Natural killer cell (primary cell): ENCODE data around the gene XIAP. TPM values are rescaled to one million over a fixed set of nuclear protein-coding genes. Genes with fewer than 3 reads are reported as not detected.

Source experiments
- ATAC-seq, 3 donors: fragments of 150-1000 bp in 2 of 3; fragments of 200-7000 bp in 1 of 3; cut with Tn5 transposase; 1 replicate in 1 of 3; 2 replicates in 2 of 3; pipeline ENCODE4 v1.10.0; 2021; ENCODE audit warnings: mild to moderate bottlenecking in 2 of 3, moderate library complexity in 2 of 3
- DNase-seq, 2 donors: peaks; one replicate each; pipeline versions ENCODE4 v3.0.0 to v3.0.0-alpha.2; 2013 to 2021; ENCODE audit warnings: mixed read lengths in 1 of 2
- H3K27ac ChIP-seq: one replicate; pipeline ENCODE4 v1.5.1; 2013; ENCODE audit warnings: mild to moderate bottlenecking, low read length
- H3K27me3 ChIP-seq: one replicate; pipeline ENCODE4 v1.6.1; 2013; ENCODE audit warnings: low read length; ENCODE audit not compliant: control insufficient read depth, insufficient read depth
- H3K36me3 ChIP-seq: one replicate; pipeline ENCODE4 v1.6.1; 2013; ENCODE audit warnings: low read length; ENCODE audit not compliant: control insufficient read depth, insufficient read depth
- H3K4me1 ChIP-seq: one replicate; pipeline ENCODE4 v1.6.1; 2013; ENCODE audit warnings: low read length; ENCODE audit not compliant: control insufficient read depth, insufficient read depth
- H3K4me3 ChIP-seq: one replicate; pipeline ENCODE4 v1.5.1; 2013; ENCODE audit warnings: low read length
- H3K9me3 ChIP-seq: one replicate; pipeline ENCODE4 v1.6.1; 2013; ENCODE audit warnings: low read length; ENCODE audit not compliant: control insufficient read depth, insufficient read depth
- H3K27ac Mint-ChIP-seq, 2 donors: one replicate each; pipeline ENCODE4 v1.8.0; 2022; ENCODE audit warnings: mild to moderate bottlenecking in 2 of 2, mixed read lengths in 2 of 2, moderate library complexity in 1 of 2
- H3K27me3 Mint-ChIP-seq, 2 donors: one replicate each; pipeline ENCODE4 v1.8.0; 2022; ENCODE audit warnings: low read depth in 2 of 2, mixed read lengths in 2 of 2
- H3K36me3 Mint-ChIP-seq: one replicate; pipeline ENCODE4 v1.8.0; 2022; ENCODE audit warnings: mixed read lengths
- H3K4me1 Mint-ChIP-seq, 2 donors: one replicate each; pipeline ENCODE4 v1.8.0; 2022; ENCODE audit warnings: mixed read lengths in 2 of 2
- H3K4me3 Mint-ChIP-seq: one replicate; pipeline ENCODE4 v1.8.0; 2022; ENCODE audit warnings: mild to moderate bottlenecking, moderate library complexity, mixed read lengths
- H3K9me3 Mint-ChIP-seq, 2 donors: one replicate each; pipeline ENCODE4 v1.8.0; 2022; ENCODE audit warnings: mixed read lengths in 2 of 2
- CTCF ChIP-seq: fragments of 200-600 bp; IDR thresholded peaks from one replicate; pipeline ENCODE4 v1.8.0; 2022; ENCODE audit warnings: antibody characterized with exemption
- WGBS: methylation state at CpG from one replicate; pipeline ENCODE4 v1.1.7; 2013; ENCODE audit warnings: missing lambda C conversion rate; ENCODE audit not compliant: insufficient coverage; 5-methylcytosine and 5-hydroxymethylcytosine counted together
- intact Hi-C: fragments of 100-400 bp; cut with micrococcal nuclease; formaldehyde crosslinking; loops from one replicate; pipeline ENCODE4 v1.14.2; 2022
- total RNA-seq, 4 donors: library from RNA; stranded (reverse); fragments of 120-200 nt in 1 of 4; gene quantifications; one replicate each; pipeline versions ENCODE4 v1.2.3 to v1.2.4, GENCODE V29; 2013 to 2022

Gene XIAP
- total RNA-seq, 3 donors from 2014 or later (not counting 1 experiment from before 2014, with no cell fraction given) = 32.2 to 44.9 (median 40.2) TPM

DNA sequence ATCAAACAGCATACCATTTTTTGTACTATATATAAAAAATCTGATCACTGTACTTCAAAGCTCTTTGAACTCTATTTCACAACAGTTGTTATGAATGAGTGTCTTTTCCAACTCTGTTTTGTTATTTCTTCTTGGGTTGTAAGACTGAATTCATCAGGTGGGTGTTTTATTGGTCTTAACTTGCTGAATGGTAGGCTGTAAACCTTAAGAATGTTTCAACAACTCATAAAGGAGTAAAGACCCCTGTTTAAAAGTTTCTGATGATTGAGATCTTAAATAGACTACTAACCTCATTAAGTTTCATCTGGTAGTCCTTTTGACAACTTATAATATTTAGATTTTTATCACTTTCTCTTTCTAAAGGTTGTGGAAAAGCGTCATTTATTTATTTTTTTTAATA is 83.2 kb downstream of the XIAP start:
- H3K36me3 ChIP-seq = no peaks in the 10 kb centered on the region
- no peaks in the 10 kb centered on the region for H3K36me3 Mint-ChIP-seq
- H3K27me3 Mint-ChIP-seq = no peaks in the 10 kb centered on the region
- H3K9me3 Mint-ChIP-seq = no peaks in the 10 kb centered on the region
- H3K4me1 Mint-ChIP-seq = no peaks in the 10 kb centered on the region
- no peak overlapping the region for H3K4me3 Mint-ChIP-seq
- H3K27me3 ChIP-seq = no peaks in the 10 kb centered on the region
- DNase-seq = no peak
- intact Hi-C loops = no loop called here
- no peak for ATAC-seq
- no peak for TF ChIP-seq CTCF
- no peak overlapping the region for H3K4me3 ChIP-seq
- WGBS = no CpG with 5 or more reads among the region's 1 CpG
- no peaks in the 10 kb centered on the region for H3K4me1 ChIP-seq
- no peaks in the 10 kb centered on the region for H3K9me3 ChIP-seq
- H3K27ac Mint-ChIP-seq = no peak overlapping the region
- no peak overlapping the region for H3K27ac ChIP-seq

GRCh38 chrX:123943488-123943887 is 83.6 kb downstream of the XIAP start:
- H3K36me3 ChIP-seq = no peaks in the 10 kb centered on the region
- intact Hi-C loops = no loop called here
- H3K9me3 ChIP-seq = no peaks in the 10 kb centered on the region
- H3K27ac Mint-ChIP-seq = no peak overlapping the region
- no peaks in the 10 kb centered on the region for H3K27me3 Mint-ChIP-seq
- H3K4me1 ChIP-seq = no peaks in the 10 kb centered on the region
- H3K36me3 Mint-ChIP-seq = no peaks in the 10 kb centered on the region
- no peaks in the 10 kb centered on the region for H3K4me1 Mint-ChIP-seq
- no peak overlapping the region for H3K4me3 ChIP-seq
- H3K27me3 ChIP-seq = no peaks in the 10 kb centered on the region
- H3K9me3 Mint-ChIP-seq = no peaks in the 10 kb centered on the region
- no peak for TF ChIP-seq CTCF
- H3K27ac ChIP-seq = no peak overlapping the region
- no peak for ATAC-seq
- no peak for DNase-seq
- H3K4me3 Mint-ChIP-seq = no peak overlapping the region
- 100% methylated on average over 1 of the region's 2 CpGs for WGBS

- intact Hi-C loops = no loop called here
- peaks cover 0 to 3% of the 10 kb centered on the region in 2 donors for H3K4me1 Mint-ChIP-seq
- ATAC-seq (no peak), DNase-seq (no peak)
- H3K27ac ChIP-seq = no peak overlapping the region
- no peak for TF ChIP-seq CTCF
- H3K4me3 Mint-ChIP-seq = no peak overlapping the region
- H3K9me3 ChIP-seq = no peaks in the 10 kb centered on the region
- H3K4me1 ChIP-seq = no peaks in the 10 kb centered on the region
- H3K4me3 ChIP-seq = no peak overlapping the region
- no peak overlapping the region for H3K27ac Mint-ChIP-seq
- H3K27me3 ChIP-seq = no peaks in the 10 kb centered on the region
- no peaks in the 10 kb centered on the region for H3K9me3 Mint-ChIP-seq
- no peaks in the 10 kb centered on the region for H3K27me3 Mint-ChIP-seq
- no peaks in the 10 kb centered on the region for H3K36me3 ChIP-seq
- 100% methylated on average over 2 of the region's 2 CpGs for WGBS
- H3K36me3 Mint-ChIP-seq = no peaks in the 10 kb centered on the region
Measured at GRCh38 chrX:123949846-123950245, 90.0 kb downstream of the XIAP start.
